GM10266 (cell line): ENCODE data around the gene HPF1.

Source experiments
- DNase-seq: peaks from one replicate; pipeline ENCODE4 v3.0.0; 2012; ENCODE audit errors: extremely low spot score
- CTCF ChIP-seq: IDR thresholded peaks from 2 replicates; pipeline ENCODE4 v1.5.1; 2012; ENCODE audit warnings: mild to moderate bottlenecking, low read depth; ENCODE audit not compliant: control insufficient read depth, insufficient read depth; ENCODE audit errors: missing control alignments

The HPF1 gene

GRCh38 chr4:169698331-169698730 is 59.4 kb downstream of the HPF1 start:
- TF ChIP-seq CTCF = no peak
- DNase-seq = no peak

GRCh38 chr4:169690787-169691186 is 67.0 kb downstream of the HPF1 start:
- DNase-seq = no peak
- no peak for TF ChIP-seq CTCF

- no peak for DNase-seq
- no peak for TF ChIP-seq CTCF
Observed at GRCh38 chr4:169689681-169690080, 68.1 kb downstream of the HPF1 start.

- no peak for TF ChIP-seq CTCF
- no peak for DNase-seq
Observed at GRCh38 chr4:169682372-169683047, 75.2 kb downstream of the HPF1 start.
